HK-2 (cell line): Measurements from ENCODE around the gene NAALADL2.

Experiments
- DNase-seq: peaks from one replicate; pipeline ENCODE4 v3.0.0-alpha.2; 2018; ENCODE audit not compliant: unreplicated experiment

The NAALADL2 gene

DNA sequence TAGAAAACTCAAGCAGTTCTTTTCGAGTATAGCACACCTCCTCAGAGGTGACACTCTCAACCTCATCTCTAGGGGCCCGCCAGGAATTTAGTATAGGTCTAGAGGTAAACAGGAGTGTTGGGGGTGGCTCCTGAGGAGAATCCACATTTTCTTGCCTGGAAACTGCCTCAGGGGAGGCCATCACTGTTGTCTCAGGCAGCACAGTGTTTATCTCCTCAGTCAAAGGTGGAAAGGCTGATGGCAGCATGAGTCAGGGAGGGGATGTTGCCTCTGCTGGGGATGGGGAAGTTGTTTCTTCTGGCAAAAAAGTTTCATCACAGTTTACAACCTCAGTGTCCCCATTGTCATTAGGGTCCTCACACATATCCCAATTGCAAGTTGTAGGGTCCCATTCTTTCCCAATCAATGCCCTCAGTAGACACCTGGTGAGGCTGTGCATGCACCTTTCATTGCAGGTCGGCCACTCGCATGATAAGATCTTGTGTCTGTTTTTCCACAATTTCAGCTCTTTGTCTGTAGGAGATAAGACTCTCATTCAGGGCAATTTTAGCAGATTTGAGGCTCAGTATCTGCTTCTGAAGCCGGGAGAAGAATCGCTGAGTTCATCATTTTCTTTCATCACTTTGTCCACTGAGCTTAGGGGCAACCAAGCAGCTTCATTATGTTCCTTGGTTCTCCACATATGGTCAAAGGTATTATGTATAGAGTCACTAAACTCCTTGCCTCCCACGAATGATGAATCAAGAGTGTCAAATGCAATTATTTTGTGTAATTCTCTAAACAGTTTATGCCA, 25.8 kb downstream of the NAALADL2 start:
- no peak for DNase-seq

DNA sequence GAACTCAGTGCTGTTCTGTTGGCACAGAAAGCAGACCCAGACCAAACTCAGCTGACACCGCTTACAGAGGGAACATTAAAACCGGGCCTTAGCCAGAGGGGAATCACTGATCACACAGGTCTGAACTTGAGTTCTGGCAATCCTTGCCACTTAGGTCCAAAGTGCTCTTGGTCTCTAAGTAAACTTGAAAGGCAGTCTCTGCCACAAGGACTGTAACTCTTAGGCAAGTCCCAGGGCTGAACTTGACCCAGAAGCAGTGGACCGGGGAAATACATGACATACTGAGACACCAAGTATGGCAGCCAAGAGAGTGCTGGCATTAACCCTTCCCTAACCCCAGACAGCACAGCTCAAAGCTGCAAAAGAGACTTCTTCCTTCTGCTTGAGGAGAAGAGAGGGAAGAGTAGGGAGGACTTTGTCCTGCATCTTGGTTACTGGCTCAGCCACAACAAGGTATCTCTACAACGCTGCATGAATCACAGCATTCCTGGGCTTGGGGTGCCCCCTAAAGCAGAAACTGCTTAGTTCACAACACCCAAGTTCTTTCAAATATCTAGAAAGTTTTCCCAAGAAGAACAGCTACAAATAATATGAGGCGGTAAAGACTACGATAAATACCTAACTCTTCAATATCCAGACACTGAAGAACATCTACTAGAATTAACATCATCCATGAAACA, 32.5 kb downstream of the NAALADL2 start:
- no peak for DNase-seq

DNA sequence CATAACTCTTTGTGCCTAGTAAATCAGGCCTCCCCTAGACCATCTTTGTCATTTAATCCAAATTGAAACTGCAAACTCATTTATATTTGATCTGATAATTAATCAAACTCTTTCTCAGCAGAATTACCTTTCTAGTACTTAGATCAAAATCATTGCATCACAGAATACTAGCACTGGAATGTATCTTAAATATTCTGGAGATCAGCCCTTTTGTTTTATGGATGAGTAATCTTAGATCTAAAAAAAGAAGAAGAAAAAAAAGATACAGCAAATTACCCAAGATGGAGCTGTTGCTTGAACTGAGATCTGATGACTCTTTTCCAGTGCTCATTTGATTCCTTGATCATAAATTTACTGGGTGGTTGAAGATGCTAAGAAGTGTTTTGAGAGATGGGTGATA, 47.9 kb downstream of the NAALADL2 start:
- no peak for DNase-seq

DNA sequence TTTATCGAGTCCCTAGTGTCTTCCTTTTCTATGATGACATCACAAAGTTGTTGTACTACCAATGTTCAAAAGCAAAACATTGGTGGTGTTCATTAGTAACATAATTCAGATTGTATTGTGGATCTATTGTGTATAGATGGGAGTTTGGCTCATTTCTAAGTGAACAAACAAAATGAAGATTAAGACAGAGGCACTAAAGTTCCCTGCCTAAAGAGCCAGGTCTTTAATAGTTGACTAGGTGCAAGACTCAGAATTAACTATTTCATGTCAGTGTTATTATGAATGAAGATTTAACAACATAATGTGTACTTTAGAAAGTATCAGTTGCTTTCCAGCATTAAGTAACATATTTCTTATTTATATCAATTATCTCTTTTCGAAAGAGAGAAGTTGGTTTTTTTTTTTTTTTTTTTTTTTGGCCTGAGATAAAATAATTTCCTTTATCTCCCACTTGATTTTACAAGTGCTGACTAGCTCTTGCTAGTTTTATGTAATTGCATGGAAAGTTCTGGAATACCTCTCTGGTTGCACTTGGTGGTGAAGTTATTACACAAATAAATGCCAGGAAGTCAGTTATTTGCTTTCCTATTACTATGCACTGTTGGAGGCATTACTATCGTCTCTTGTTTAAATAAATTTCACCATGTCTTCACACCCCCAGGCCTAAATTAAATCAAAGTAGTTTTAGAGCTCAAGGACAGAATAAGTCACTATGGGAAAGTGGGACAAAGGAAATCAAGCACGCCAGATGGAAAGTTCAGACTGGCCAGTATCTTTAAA, 48.7 kb downstream of the NAALADL2 start:
- DNase-seq = no peak

DNA sequence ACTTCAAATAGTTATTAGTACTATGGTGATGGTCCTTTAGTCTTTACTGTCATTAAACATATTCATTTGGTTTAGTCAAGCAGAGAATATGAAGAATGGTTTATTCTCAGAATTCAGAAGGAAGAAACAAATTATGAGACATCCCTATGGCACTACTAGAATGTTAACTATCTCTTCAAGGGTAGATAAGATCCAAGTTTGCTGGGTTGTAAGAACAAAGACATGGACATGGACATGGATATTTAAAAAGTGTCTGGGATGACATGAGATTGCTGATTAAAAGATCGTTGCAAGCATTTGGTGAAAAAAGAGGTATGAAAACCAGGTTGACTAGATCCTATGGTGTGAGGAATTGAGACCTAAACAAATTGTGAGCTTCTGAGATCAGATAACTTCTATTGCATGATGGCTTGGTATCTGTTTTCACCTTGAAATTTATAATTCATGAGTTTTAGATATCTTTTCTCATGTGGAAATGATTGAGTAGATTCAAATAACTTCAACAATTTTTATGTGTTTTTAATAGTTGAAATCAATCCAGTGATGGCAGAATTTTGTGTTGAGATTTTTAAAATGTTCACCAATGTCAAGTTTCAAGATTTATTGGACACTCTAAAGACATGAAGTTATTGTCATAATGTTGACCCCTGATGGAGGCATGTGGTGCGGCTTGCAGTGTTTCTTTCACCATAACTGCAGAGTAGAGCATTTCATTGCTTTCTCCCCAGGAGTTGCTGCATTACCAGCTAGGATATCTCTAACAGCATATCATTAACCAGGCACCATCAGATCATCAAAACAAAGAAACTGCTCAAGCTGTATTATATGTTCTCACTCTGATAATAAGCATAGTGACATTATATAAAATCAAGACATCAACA, 72.6 kb downstream of the NAALADL2 start:
- DNase-seq = no peak

DNA sequence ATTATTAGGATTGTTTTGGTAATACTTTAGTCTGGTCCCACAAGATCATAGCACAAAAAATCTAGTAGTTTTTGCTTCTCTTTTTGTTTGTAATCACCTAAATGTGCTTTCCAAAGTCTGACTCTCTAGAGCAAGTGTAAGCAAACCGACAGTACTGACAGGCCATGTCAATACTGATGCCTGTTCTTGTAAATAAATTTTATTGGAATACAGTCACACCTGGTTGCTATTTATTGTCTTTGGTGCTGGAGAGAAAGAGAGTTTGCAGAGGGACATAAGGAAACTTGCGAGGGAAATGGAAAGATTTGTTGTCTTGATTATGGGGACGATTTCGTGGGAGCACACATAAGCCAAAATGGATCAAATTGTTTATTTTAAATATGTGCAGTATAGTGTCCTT, 77.5 kb downstream of the NAALADL2 start:
- no peak for DNase-seq

DNA sequence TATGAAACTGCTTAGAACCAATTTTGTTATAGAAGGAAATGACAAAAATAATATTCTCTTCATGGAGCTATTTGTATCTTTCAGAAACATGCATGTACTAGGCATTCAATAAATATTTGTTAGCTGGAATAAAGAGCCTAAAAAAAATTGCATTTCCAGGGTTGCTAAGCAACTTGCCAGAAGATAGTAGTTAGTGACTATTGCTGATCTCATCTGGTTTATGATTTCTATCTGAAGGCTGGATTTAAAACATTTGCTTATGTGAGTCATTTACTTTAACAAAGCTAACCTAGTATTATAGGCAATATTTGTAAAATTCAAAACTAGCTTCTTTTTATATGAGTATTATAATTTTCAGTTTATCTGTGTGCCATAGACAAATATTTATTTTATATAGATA, 78.3 kb downstream of the NAALADL2 start:
- no peak for DNase-seq

DNA sequence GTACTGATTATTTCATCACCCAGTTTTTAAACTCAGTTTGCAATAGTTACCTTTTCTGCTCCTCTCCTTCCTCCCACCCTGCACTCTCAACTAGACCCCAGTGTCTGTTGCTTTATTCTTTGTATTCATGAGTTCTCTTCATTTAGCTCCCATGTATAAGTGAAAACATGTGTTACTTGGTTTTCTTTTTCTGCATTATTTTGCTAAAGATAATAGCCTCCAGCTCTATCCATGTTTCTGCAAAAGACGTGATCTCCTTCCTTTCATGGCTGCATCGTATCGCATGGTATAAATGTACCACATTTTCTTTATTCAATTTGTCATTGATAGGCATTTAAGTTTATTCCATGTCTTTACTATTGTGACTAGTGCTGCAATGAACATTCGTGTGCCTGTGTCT, 79.0 kb downstream of the NAALADL2 start:
- no peak for DNase-seq

DNA sequence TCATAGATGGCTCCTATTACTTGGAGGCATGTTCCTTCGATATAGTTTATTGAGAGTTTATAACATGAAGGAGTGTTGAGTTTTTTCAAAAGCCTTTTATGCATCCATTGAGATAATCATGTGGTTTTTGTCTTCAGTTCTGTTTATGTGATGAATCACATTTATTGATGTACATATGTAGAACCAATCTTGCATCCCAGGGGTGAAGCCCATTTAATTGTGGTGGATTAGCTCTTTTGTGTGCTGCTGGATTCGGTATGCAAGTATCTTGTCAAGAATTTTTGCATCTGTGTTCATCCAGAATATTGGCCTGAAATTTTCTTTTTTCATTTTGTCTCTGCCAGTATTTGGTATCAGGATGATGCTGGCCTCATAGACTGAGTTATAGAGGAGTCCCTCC, 81.0 kb downstream of the NAALADL2 start:
- DNase-seq = no peak

DNA sequence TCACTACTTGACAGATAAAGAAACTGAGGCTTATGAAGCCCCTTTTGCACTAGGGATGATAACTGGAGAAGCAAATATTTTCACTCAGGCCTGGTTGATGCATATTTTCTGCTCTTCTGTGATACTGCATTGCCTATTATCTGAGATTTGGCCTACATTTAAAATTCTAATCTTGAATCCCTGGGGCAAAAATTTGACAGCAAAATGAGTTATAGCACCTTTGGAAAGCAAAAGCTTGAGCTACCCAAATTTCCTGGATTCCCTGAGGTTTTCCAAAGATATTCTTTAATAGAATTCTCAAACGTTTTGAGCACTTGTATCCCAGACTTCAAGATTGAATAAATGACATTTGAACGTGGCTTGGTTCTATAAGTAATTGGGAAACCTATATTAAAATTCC, 86.1 kb downstream of the NAALADL2 start:
- no peak for DNase-seq

DNA sequence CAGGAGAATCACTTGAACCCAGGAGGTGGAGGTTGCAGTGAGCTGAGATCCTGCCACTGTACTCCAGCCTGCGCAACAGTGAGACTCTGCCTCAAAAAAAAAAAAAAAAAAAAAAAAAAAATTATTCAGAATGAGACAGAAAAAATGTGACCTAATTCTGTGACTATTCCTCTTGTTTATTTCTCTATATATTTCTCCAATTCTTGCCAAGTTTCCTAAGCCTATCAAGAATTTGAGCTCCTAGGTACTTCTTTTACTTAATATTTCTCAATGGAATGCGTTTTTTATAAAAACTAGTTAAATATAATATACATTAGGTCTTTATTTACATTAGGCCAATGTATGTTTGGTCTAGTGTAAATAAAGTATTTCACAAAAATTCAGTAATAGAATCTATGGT, 86.8 kb downstream of the NAALADL2 start:
- DNase-seq = no peak

DNA sequence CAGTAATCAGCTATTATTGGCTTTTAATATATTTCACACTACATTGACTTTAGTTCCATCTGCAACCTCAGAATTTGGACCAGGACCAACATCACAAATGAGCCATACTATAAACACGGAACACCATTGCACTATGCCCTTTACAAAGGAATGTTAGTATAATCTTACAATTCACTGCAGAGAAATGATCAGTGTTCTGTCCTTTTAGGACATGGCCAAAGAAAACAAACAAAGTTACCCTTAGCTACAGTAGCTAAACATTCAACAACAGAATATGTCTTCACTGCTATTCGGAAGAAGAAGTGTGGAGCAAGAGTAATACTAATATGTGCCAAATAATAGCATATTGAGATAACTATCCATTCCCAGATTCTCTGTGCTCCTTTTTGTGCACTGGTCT, 90.4 kb downstream of the NAALADL2 start:
- DNase-seq = no peak

DNA sequence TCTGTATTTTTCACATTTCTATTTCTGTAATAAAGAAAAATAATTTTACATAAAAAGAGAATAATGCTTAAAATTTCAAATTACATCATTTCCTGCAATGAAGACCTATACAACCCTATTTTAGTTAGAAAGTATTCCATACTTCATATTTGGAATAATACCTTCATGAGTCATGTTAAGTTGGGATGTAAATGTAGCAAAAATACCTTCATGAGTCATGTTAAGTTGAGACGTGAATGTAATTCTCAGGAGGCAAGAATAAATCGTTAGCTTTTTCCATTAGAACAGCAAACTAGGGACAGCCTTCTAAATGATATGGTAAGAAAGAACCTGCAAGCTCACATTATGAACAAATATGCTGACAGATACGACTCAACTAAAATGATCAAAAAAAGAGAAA, 91.9 kb downstream of the NAALADL2 start:
- DNase-seq = no peak

DNA sequence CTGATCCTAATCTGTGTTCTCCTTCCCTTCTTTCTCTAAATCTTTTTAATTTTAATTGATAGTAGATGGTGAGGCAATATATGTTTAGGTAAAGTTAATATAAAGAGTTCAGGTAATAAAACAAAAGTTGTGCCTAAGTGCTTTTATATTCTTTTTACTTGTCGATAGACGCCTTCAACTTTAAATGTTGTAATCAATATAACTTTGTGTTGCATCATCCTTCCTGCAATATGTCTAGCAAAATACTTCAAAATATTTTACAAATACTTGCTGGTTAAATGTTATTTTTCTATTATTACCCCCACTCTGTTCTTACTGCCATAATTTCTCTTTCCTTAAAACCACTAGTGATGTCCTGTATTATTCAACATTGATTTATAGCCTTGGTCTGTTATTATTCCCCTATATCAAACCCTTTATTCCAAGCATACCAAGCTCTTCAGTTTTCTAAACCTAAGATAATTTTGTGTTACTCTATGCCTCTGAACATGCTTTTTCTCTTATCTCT, 92.4 kb downstream of the NAALADL2 start:
- DNase-seq = no peak

DNA sequence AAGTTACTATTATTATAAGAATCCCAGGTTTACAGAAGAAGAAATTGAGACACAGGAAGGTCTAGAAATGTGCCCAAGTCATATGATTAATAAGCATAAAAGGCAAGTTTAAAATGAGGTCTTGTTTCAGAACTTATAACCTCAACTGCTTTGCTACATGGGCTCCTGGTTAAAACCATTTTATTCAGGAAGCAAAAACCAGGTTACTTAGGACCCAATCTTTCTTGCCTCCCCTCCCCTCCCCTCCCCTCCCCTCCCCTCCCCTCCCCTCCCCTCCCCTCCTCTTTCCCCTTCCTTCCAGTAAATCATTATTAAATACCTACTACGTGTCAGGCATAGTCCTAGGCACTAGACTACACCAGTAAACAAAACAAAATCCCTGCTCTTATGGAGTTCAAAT, 93.9 kb downstream of the NAALADL2 start:
- DNase-seq = no peak

DNA sequence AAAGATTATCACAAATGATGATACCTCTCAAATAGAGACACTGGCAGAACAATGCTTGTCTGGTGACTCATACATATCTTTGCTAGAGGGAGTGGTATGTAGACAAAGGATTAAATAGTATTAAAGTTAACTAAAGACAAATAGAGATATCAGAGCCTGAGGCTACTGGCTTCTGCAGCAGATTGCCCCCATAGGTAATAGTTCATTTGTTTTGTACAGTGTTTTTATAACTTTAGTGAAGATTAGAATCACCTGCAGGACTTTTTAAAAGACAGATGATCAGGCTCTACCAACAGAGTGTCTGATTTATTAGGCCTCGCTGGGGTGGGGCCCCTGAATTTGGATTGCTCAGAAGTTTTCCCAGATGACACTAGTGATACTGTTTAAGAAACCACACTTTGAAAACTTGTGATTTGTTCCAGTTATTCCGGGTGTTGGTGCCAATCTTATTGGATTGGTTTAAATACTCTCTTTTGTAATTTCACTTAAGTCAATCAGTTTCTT, 96.4 kb downstream of the NAALADL2 start:
- DNase-seq = no peak

DNA sequence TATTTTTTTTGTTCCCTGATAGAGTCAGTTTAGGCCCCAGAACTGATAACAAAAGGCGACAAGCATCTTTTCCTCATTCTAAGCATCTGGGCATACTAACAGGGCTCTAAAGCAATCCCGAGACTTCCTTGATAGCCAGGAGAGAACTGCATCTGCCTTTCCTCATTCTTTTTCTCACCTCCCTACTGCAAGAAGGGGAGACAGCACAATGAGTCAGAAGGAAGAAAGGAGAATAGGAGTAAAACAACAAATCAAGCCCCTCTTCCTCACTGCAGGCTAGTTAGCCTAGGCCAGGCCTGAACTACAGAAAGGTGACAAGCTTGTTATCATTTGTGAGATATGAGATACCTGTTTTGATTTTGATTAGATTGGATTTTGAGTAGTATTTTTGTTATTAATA, 97.9 kb downstream of the NAALADL2 start:
- DNase-seq = no peak

DNA sequence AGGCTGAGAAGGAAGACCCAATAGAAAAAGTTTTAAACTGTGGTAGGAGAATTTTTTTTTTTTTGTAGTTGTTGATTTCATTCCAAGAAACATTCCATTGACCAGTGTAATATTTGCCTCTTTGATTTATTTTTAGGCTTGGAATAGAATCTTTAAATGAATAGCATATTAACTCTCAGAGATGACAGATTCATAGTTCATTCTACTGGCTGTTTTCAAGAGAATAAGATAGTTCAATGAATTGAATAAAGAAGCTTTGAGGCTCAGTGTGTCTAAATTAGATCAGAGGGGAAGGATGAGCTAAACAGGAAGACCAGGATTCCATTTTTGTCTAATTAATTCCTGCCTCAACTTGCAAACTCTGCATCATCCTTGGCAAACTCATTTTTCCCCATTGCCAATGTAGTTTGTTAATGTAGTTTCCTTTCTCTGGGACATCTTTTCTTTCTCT, 98.4 kb downstream of the NAALADL2 start:
- no peak for DNase-seq

DNA sequence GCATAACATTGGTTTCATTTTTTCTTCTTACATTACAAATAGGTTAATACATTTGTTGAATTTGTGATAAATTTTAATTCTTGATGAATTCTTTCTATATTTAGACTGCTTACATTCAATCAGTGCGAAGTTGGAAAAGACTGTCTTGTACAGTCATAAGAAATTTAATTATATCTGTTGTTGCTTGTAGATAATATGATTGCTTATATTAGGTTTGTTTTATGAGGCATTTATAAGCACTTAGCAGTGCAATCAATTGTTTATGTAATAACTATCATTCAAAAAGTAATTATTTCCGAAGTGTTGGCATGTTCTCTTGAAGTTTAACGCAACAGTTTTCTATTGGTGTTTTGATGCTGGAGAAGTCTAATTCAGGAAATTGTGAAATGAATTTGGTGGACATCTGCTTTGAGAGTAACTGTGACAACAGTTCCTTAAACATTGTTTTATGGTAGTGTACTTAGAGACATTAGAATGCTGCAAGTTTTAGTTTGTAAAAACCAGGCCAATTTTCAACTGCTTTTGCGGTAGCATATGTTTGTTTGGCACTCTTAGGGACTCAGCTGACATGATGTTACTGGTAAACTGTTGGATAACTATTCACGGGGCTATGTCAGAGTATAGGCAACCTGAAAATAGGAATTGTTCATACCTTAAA, 99.7 kb downstream of the NAALADL2 start:
- no peak for DNase-seq

DNA sequence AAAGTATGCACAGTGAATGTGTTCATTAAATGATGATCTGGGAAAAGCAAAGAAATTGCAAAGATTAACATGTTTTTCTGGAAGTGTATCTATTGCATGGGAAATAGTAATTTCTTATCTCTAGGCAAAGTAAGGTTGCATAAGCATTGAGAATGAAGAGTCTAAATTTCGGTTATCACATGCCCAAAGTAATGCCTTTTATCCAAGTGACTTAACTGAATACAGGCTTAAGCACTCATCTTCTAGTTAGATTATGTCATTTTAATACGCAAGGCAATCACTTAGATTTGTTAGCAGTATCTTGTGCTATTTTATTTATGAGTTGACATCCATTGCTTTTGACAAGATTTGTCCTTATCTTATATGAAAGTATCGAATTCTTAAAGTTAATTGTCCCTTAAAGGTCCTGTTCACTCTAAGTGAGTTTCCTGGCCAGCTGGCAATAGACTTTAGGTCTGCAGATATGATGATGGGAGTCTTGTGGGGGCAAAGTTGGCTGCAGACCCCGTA, 100.5 kb downstream of the NAALADL2 start:
- DNase-seq = no peak

DNA sequence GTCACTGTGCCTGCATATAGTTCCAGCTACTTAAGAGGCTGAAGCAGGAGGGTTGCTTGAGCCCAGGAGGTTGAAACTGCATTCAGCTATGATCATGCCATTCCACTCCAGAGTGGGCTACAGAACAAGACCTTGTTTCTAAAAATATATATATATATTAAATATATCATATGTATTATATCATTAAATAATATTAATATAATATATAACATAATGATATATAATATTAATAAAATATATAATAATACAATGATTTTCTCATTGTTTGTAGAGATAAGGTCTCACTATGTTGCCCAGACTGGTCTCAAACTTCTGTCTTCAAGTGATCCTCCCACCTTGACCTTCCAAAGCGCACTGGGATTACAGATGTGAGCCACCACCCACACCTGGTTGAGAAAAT, 101.8 kb downstream of the NAALADL2 start:
- no peak for DNase-seq
